A549 treated with CpdA at 1 μM for 4 hours (cell line): ENCODE results near the gene ZFPL1. TPM values are rescaled to one million over a fixed set of nuclear protein-coding genes. Genes with fewer than 3 reads are reported as not detected.

Experiments used
- total RNA-seq: library from RNA; stranded (reverse); fragments of 200-300 nt; extraction: Qiagen RNA extraction; gene quantifications from 5 replicates; pipeline ENCODE4 v1.2.3, GENCODE V29; 2022; ENCODE audit warnings: low read depth

The ZFPL1 gene
- 32.3 to 37.2 TPM (median 34.7 TPM) in 5 replicates for total RNA-seq

GRCh38 chr11:65083834-65084597 is at the start of gene ZFPL1, which contains the start of gene CDCA5:
TSS of gene ZFPL1 (plus strand) at chr11:65084222. CDS start at chr11:65084699, 477 bp downstream.
TSS of gene CDCA5 (minus strand) at chr11:65084040. CDS start at chr11:65083978, 62 bp downstream.

GRCh38 chr11:65040847-65041622 is 43.0 kb upstream of the ZFPL1 start, which contains the start of gene SAC3D1:
TSS of gene SAC3D1 (plus strand) at chr11:65041210. CDS start at chr11:65041293, 83 bp downstream.

GRCh38 chr11:65058419-65059054 is 25.5 kb upstream of the ZFPL1 start, which contains the start of gene NAALADL1:
TSS of gene NAALADL1 (minus strand) at chr11:65058553. CDS start at chr11:65058521, 32 bp downstream.

GRCh38 chr11:65095974-65096806 is 12.2 kb downstream of the ZFPL1 start, which contains the start of gene VPS51:
TSS of gene VPS51 (plus strand) at chr11:65096214. CDS start at chr11:65096251, 37 bp downstream.

GRCh38 chr11:65111744-65112545 is 27.9 kb downstream of the ZFPL1 start, which contains the start of gene TM7SF2:
TSS of gene TM7SF2 (plus strand) at chr11:65111872. CDS start at chr11:65112016, 144 bp downstream.

GRCh38 chr11:65117206-65118096 is 33.4 kb downstream of the ZFPL1 start, which contains the start of gene ZNHIT2:
TSS of gene ZNHIT2 (minus strand) at chr11:65117701. CDS start at chr11:65117653, 48 bp downstream.

GRCh38 chr11:65121865-65122696 is 38.1 kb downstream of the ZFPL1 start, which contains the start of the genes FAU and MRPL49:
TSS of gene FAU (minus strand) at chr11:65122134. CDS start at chr11:65121813, 321 bp downstream.
TSS of gene MRPL49 (plus strand) at chr11:65122321. CDS start at chr11:65122347, 26 bp downstream.

GRCh38 chr11:65134240-65134951 is 50.4 kb downstream of the ZFPL1 start, which contains the start of gene SYVN1:
TSS of gene SYVN1 (minus strand) at chr11:65134519. CDS start at chr11:65133601, 918 bp downstream.

Other genes starting within 250 kb of the ZFPL1 start
- gene CDC42BPG, start 239.6 kb upstream of the ZFPL1 start, total RNA-seq: 1.4 to 1.8 TPM (median 1.6 TPM) in 5 replicates
- gene EHD1, start 205.6 kb upstream of the ZFPL1 start, total RNA-seq: 108 to 167 TPM (median 145 TPM) in 5 replicates
- gene ATG2A, start 167.0 kb upstream of the ZFPL1 start, total RNA-seq: 16.1 to 24.5 TPM (median 22.2 TPM) in 5 replicates
- 5.4 to 8.6 TPM (median 6.1 TPM) in 5 replicates for gene PPP2R5B, start 159.5 kb upstream of the ZFPL1 start, total RNA-seq
- not detected in 5 replicates for gene GPHA2, start 148.3 kb upstream of the ZFPL1 start, total RNA-seq
- gene MAJIN, start 112.1 kb upstream of the ZFPL1 start, total RNA-seq: 0.10 TPM in 1 of 5 replicates, not detected in the others
- 0.71 to 1.3 TPM (median 1.1 TPM) in 5 replicates for gene BATF2, start 87.3 kb upstream of the ZFPL1 start, total RNA-seq
- gene ARL2, start 70.1 kb upstream of the ZFPL1 start, total RNA-seq: 158 to 190 TPM (median 185 TPM) in 5 replicates
- gene SNX15, start 56.8 kb upstream of the ZFPL1 start, total RNA-seq: 22.8 to 24.5 TPM (median 23.7 TPM) in 5 replicates
- gene SAC3D1, start 43.0 kb upstream of the ZFPL1 start, total RNA-seq: 32.2 to 54.3 TPM (median 50.2 TPM) in 5 replicates
- gene NAALADL1, start 25.7 kb upstream of the ZFPL1 start, total RNA-seq: not detected in 5 replicates
- gene CDCA5, start 182 bp upstream of the ZFPL1 start, total RNA-seq: 58.8 to 74.6 TPM (median 69.2 TPM) in 5 replicates
- 51.4 to 60.4 TPM (median 53.3 TPM) in 5 replicates for gene VPS51, start 12.0 kb downstream of the ZFPL1 start, total RNA-seq
- 5.1 to 8.8 TPM (median 5.8 TPM) in 5 replicates for gene TM7SF2, start 27.6 kb downstream of the ZFPL1 start, total RNA-seq
- gene ZNHIT2, start 33.5 kb downstream of the ZFPL1 start, total RNA-seq: 12.8 to 23.1 TPM (median 21.6 TPM) in 5 replicates
- gene FAU, start 37.9 kb downstream of the ZFPL1 start, total RNA-seq: 851 to 1,044 TPM (median 965 TPM) in 5 replicates
- 74.0 to 86.9 TPM (median 79.8 TPM) in 5 replicates for gene MRPL49, start 38.1 kb downstream of the ZFPL1 start, total RNA-seq
- 34.7 to 49.8 TPM (median 46.9 TPM) in 5 replicates for gene SYVN1, start 50.3 kb downstream of the ZFPL1 start, total RNA-seq
- not detected in 5 replicates for gene SPDYC, start 86.0 kb downstream of the ZFPL1 start, total RNA-seq
- 97.3 to 113 TPM (median 101 TPM) in 5 replicates for gene CAPN1, start 97.7 kb downstream of the ZFPL1 start, total RNA-seq
- gene POLA2, start 177.7 kb downstream of the ZFPL1 start, total RNA-seq: 13.5 to 16.6 TPM (median 15.0 TPM) in 5 replicates
- gene CDC42EP2, start 230.6 kb downstream of the ZFPL1 start, total RNA-seq: 13.5 to 17.6 TPM (median 14.3 TPM) in 5 replicates
- gene DPF2, start 249.6 kb downstream of the ZFPL1 start, total RNA-seq: 38.8 to 43.9 TPM (median 41.9 TPM) in 5 replicates